ENCODE measurements around the gene KLHL26.

KLHL26 gene

GRCh38 chr19:18613589-18614234, 23.1 kb upstream of the KLHL26 start:
- no peak for DNase-seq

DNA sequence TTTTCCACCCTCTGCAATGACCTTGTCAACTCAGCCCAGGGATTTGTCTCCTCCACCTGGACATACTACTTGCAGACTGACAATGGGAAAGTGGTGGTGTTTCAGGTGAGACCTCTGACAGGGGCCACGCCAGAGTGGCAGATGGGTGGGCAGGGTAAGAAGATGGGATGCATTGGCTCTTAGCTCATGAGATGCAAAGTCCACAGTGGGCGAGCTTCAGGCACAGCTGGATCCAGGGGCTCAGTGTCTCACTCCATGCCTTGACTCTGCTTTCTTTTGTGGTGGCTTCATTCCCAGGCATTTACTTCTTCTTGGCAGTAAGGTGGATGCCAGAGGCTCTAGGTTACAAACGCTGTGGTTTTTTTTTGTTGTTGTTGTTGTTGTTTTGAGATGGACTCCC, 20.8 kb upstream of the KLHL26 start:
- DNase-seq = no peak

DNA sequence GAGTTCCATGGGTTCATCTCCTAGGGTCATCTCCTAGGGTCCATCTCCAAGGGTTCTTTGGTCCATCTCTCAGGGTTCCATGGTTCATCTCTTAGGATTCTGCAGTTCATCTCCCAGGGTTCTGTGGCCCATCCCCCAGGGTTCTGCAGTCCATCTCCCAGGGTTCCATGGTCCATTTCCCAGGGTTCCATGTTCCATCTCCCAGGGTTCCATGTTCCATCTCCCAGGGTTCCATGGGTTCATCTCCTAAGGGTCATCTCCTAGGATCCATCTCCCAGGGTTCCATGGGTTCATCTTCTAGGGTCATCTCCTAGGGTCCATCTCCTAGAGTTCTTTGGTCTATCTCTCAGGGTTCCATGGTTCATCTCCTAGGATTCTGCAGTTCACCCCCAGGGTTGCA, 19.3 kb upstream of the KLHL26 start:
- no peak for DNase-seq

- no peak for DNase-seq
Measured at GRCh38 chr19:18618236-18618635, 18.6 kb upstream of the KLHL26 start.

DNA sequence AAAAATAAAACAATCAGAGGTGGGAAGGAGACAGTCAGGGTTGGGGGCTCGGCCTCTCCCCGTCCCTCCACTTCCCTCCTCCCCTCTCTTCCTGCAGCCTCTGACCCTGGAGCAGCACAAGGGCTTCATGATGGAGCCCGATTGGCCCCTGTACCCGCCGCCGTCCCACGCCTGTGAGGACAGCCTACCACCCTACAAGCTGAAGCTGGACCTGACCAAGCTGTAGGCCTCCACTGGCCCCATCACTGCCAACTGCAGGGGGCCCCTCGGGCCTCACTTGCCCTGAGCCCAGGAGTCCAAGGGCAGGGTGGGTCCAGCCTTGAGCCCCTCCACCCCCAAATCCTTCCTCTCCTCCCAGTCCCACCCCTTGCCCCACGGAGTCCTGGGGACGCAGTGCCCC, 16.5 kb upstream of the KLHL26 start:
- no peak for DNase-seq

DNA sequence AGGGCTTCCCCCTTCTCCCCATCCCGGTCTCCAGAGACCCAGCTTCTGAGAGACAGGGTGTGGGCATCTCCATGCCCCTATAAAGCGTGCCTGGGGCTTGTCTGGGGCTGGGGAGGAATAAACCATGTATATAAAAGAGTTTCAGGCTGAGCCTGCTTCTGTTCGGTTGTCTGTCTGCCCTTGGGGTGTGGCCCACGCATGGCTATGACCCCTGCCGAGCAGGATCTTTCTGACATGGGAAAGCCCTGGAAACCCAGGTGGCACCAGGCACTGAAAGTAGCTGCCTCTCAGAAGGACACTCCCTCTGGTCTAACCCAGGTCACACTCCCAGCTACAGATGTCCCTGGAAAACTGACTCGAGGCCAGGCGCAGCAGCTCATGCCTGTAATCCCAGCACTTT, 15.9 kb upstream of the KLHL26 start:
- no peak for DNase-seq

- no peak for DNase-seq
Measured at GRCh38 chr19:18626906-18627305, 9.9 kb upstream of the KLHL26 start.

GRCh38 chr19:18629166-18630088, 7.4 kb upstream of the KLHL26 start:
- no peak for DNase-seq

- peak; percentile 96 for DNase-seq
Measured at GRCh38 chr19:18633321-18633720, 3.5 kb upstream of the KLHL26 start.

DNA sequence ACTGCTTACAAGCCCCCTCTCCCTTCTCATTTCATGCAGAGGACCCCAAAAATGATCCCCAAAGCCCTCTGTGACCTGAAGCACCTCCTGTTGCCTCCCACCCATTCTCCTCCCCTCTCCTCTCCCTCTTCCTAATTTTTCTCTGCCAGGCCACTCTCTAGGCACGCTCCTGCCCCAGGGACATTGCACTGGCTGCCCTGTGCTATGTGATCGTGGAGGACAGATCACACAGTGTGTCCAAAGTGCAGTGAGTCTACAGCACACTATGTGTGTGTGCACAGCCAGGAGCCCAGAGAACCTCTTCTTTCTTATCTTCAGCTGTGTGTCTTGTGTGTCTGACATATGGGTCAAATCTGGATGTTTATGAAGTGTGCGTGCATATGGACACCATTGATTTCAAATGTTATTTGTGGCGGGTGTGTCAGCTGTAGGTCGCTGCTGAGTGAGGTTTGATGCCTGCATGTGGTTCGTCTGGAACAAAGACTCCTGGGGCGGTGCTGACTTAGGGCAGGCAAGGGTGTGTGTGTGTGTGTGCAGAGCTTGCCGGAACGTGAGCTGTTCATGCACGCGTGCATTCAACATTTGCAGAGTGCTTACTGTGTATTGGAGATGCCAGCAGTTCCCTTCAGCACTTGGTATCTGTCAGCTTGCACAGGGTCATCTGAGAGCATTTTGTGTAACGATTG, 2.1 kb upstream of the KLHL26 start:
- no peak for DNase-seq

GRCh38 chr19:18635831-18636182, 1.0 kb upstream of the KLHL26 start:
- DNase-seq = no peak

- peak; percentile 97 for DNase-seq
Measured at GRCh38 chr19:18636183-18636968, 452 bp upstream of the KLHL26 start.

DNA sequence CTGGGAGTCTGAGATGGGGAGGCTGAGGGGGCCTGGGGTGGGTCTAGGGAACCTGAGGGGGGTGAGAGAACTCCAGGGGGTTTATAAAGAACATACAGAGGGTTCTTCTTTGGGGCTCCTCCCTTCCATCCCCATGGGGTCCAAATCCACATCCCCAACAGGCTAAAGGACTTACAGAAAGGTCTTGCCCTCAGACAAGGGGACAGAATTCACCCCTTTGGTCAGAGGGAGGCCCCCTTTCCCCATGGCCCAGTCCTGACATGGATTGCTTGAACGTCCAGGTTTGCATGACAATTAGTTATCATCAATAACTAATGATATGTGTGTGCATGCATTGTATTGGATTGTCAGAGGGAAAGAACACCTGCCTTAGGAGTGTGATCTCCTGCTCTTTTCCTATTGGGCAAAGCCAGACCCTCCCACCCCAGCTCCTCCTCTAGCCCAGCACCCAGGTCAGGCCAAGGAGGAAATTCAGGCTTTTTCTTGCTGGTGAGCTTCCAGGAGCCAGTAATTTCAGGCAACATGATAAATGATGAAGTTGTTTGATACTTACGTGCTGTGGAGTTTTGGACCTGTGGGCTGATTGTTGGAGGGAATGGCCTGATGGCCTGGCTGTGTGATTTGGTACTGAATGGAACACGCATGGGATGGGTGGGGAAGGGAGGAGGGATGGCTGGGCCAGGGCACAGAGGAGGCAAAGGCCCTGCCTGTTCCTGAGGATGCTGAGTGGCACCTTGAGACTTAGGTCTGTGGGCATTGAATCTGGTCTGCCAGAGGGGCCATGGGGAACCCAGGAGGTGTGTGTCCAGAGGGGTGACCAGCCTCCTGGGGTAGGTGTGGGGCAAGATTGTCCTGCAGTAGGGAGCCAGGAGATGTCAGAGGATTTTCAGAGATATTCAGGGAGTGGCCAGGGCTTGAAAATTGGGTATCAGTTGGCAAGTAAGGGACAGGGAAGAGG, 1.1 kb downstream of the KLHL26 start:
- peak; percentile 79 for DNase-seq

- no peak for DNase-seq
Measured at GRCh38 chr19:18639706-18640243, 2.9 kb downstream of the KLHL26 start.

- peak; percentile 24 for DNase-seq
Measured at GRCh38 chr19:18644196-18645034, 7.6 kb downstream of the KLHL26 start.

DNA sequence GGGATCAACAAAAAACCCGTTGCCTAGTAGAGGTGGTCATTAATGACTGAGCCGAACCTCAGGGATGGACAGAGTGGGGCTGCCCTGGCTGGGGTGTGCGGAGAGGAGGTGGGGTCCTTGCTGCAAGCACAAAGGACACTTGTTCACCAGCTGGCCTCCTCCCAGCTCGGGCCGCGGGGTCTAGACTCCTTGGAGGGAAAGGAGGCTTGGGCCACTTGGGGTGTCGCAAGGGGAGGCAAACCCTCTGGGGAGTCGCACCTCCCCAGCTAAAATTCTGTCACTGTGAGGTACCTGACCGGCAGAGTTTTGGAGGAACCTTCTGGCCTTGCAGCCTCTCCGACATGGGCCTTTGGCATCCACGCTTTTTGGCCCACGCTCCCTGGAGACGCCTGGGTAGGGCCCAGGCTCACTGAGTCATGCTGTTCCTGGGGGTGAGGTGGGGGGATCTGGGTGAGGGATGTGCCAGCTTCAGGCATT, 8.2 kb downstream of the KLHL26 start:
- no peak for DNase-seq

DNA sequence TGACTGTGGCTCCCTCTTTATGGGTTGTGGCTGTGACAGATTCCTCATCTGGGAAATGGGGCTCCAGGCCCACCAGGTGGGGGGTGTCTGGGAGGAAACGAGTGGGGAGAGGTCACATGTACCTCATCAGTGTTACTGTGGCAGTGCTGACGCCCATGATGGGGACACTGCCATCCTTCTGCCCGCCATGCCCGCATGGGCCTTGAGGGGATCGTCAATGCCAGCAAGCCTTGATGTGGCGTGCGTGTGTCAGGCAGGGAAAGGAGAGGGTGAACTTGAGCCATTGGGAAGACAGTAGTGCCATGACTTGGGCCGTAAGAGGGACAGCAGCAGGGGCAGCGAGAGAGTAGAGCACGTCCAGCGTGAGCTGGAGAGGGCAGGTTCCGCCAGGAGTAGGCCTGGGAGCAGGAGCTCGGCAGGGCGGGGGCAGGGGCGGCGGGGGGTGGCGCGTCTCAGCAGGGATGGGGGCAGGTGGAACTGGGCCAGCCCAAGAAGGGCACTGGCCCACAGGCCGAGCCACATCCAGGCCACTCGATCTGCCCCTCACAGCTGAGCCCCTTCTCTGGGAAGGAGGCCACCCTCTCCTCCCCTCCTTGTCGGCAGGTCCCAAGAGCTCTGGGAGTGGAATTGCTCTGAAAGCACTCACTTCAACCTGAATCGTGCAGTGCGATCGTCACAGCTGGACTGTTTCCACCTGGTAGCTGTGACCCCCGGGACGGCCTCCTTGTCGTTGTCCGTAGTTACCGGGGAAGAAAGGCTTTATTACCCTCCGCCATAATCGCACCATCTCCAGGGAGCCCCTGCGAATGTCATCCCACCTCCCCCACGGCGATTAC, 9.9 kb downstream of the KLHL26 start:
- no peak for DNase-seq

DNA sequence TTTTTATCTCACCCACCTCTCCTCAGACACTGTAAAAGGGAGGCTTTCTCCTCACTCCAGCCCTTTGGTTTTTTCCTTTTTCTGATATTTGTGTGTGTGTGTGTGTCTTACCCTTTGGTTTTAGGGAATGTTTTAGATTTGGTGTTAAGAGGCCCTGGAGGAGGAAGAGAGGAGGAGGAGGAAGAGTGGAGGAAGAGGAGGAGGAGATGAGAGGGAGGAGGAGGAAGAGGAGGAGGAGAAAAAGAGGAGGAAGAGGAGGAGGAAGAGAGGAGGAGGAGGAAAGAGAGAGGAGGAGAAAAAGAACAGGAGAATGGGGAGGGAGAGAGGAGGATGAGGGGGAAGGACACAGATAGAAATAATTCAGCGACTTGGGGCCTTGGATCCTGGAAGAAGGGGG, 10.5 kb downstream of the KLHL26 start:
- no peak for DNase-seq

GRCh38 chr19:18647807-18648206, 11.0 kb downstream of the KLHL26 start:
- DNase-seq = no peak

- no peak for DNase-seq
Measured at GRCh38 chr19:18648973-18649315, 12.1 kb downstream of the KLHL26 start.
